SK-N-SH treated with all-trans-retinoic acid at 6 μM for 48 hours (cell line): Measurements from ENCODE around the gene SMS.

ENCODE experiments used
- BACH2 ChIP-seq: fragments of 250-450 bp; sonication (Bioruptor Pico); IDR thresholded peaks from 2 replicates; pipeline ENCODE4 v1.9.0; 2021; ENCODE audit warnings: mild to moderate bottlenecking, borderline replicate concordance
- CSRNP3 ChIP-seq: fragments of 250-450 bp; sonication (Bioruptor Pico); IDR thresholded peaks from 2 replicates; pipeline ENCODE4 v1.5.1; 2021; ENCODE audit warnings: mild to moderate bottlenecking, moderate library complexity
- ESRRG ChIP-seq: fragments of 250-450 bp; sonication (Bioruptor Pico); IDR thresholded peaks from 2 replicates; pipeline ENCODE4 v1.6.1; 2021; ENCODE audit warnings: mild to moderate bottlenecking
- OSR1 ChIP-seq: fragments of 250-450 bp; sonication (Bioruptor Pico); IDR thresholded peaks from 2 replicates; pipeline ENCODE4 v1.8.0; 2022; ENCODE audit warnings: moderate library complexity, mild to moderate bottlenecking, inconsistent platforms
- PATZ1 ChIP-seq: fragments of 250-450 bp; sonication (Bioruptor Pico); IDR thresholded peaks from 2 replicates; pipeline ENCODE4 v1.8.0; 2020; ENCODE audit warnings: mild to moderate bottlenecking, moderate library complexity, borderline replicate concordance
- TCF4 ChIP-seq: fragments of 250-450 bp; sonication (Bioruptor Pico); IDR thresholded peaks from 2 replicates; pipeline ENCODE4 v1.8.0; 2021; ENCODE audit warnings: mild to moderate bottlenecking, moderate library complexity, borderline replicate concordance
- TOX ChIP-seq: fragments of 250-450 bp; sonication (Bioruptor Pico); IDR thresholded peaks from 2 replicates; pipeline ENCODE4 v1.8.0; 2021; ENCODE audit warnings: mild to moderate bottlenecking, moderate library complexity, borderline replicate concordance
- ZC3H10 ChIP-seq: fragments of 250-450 bp; sonication (Bioruptor Pico); IDR thresholded peaks from 2 replicates; pipeline ENCODE4 v1.5.1; 2021; ENCODE audit warnings: mild to moderate bottlenecking, moderate library complexity
- ZFP3 ChIP-seq: fragments of 250-450 bp; sonication (Bioruptor Pico); IDR thresholded peaks from 2 replicates; pipeline ENCODE4 v1.5.0; 2020; ENCODE audit warnings: mild to moderate bottlenecking, moderate library complexity
- TF ChIP-seq, protein P1 (sequence below): fragments of 250-450 bp; sonication (Bioruptor Pico); IDR thresholded peaks from 2 replicates; pipeline ENCODE4 v1.5.1; 2020; ENCODE audit warnings: low read depth, mild to moderate bottlenecking, moderate library complexity

GRCh38 chrX:21966866-21967265 is 26.4 kb downstream of the SMS start:
- no peak for TF ChIP-seq OSR1 (CRISPR knock-in tag)
- TF ChIP-seq CSRNP3 (CRISPR knock-in tag): no peak
- TF ChIP-seq ESRRG (CRISPR knock-in tag): no peak
- no peak for TF ChIP-seq ZC3H10 (CRISPR knock-in tag)
- no peak for TF ChIP-seq PATZ1 (CRISPR knock-in tag)
- TF ChIP-seq, protein P1, sequence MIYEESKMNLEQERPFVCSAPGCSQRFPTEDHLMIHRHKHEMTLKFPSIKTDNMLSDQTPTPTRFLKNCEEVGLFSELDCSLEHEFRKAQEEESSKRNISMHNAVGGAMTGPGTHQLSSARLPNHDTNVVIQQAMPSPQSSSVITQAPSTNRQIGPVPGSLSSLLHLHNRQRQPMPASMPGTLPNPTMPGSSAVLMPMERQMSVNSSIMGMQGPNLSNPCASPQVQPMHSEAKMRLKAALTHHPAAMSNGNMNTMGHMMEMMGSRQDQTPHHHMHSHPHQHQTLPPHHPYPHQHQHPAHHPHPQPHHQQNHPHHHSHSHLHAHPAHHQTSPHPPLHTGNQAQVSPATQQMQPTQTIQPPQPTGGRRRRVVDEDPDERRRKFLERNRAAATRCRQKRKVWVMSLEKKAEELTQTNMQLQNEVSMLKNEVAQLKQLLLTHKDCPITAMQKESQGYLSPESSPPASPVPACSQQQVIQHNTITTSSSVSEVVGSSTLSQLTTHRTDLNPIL (CRISPR knock-in tag): no peak
- TF ChIP-seq TOX (CRISPR knock-in tag): no peak
- TF ChIP-seq ZFP3 (CRISPR knock-in tag): no peak
- TF ChIP-seq BACH2 (CRISPR knock-in tag): no peak
- TF ChIP-seq TCF4: no peak
